CD14-positive monocyte (primary cell): ENCODE results near the gene IL3. TPM values are rescaled to one million over a fixed set of nuclear protein-coding genes. Genes with fewer than 3 reads are reported as not detected.
A peak's percentile ranks its signal among the peaks of the same experiment; 100 is the strongest.

Experiments used
- DNase-seq, 3 donors: peaks; one replicate each; pipeline ENCODE4 v3.0.0-alpha.2; 2011 to 2022
- H2AFZ ChIP-seq: 2 replicates; pipeline ENCODE4 v1.6.0; 2012; ENCODE audit warnings: mild to moderate bottlenecking, low read depth, low read length, inconsistent platforms; ENCODE audit not compliant: insufficient read depth, poor library complexity, severe bottlenecking
- H3K27ac ChIP-seq, 2 donors: 1 replicate in 1 of 2; 2 replicates in 1 of 2; pipeline ENCODE4 v1.5.1; 2012 to 2013; ENCODE audit warnings: low read length in 2 of 2, control low read depth in 1 of 2, inconsistent platforms in 1 of 2, low read depth in 1 of 2, mild to moderate bottlenecking in 1 of 2
- H3K27me3 ChIP-seq, 2 donors: one replicate each; pipeline versions ENCODE4 v1.6.0 to v1.6.1; 2011 to 2013; ENCODE audit warnings: low read length in 2 of 2; ENCODE audit not compliant: control insufficient read depth in 2 of 2, insufficient read depth in 2 of 2
- H3K36me3 ChIP-seq, 2 donors: replicated peaks in 1 of 2; 1 replicate in 1 of 2; 2 replicates in 1 of 2; pipeline versions ENCODE4 v1.5.1 to v1.6.1; 2012 to 2013; ENCODE audit warnings: low read length in 2 of 2, control low read depth in 1 of 2, inconsistent platforms in 1 of 2, mild to moderate bottlenecking in 1 of 2; ENCODE audit not compliant: insufficient read depth in 2 of 2, control insufficient read depth in 1 of 2
- H3K4me1 ChIP-seq, 2 donors: 1 replicate in 1 of 2; 2 replicates in 1 of 2; pipeline versions ENCODE4 v1.5.1 to v1.6.1; 2012 to 2013; ENCODE audit warnings: low read length in 2 of 2, control low read depth in 1 of 2, inconsistent platforms in 1 of 2, mild to moderate bottlenecking in 1 of 2, moderate library complexity in 1 of 2; ENCODE audit not compliant: insufficient read depth in 2 of 2, control insufficient read depth in 1 of 2
- H3K4me2 ChIP-seq: replicated peaks from 2 replicates; pipeline ENCODE3; 2012; ENCODE audit warnings: low read length, moderate library complexity, mild to moderate bottlenecking; ENCODE audit not compliant: poor library complexity, severe bottlenecking; ENCODE audit errors: extremely low read depth
- H3K4me3 ChIP-seq, 3 experiments: fragments of 200-600 bp in 1 of 3; sonication (generic) in 1 of 3; replicated peaks in 1 of 3; 1 replicate in 2 of 3; 2 replicates in 1 of 3; pipeline ENCODE4 v1.5.1; 2011 to 2013; ENCODE audit warnings: low read length in 3 of 3, mild to moderate bottlenecking in 3 of 3, control low read depth in 2 of 3, low read depth in 2 of 3, inconsistent platforms in 1 of 3, moderate library complexity in 1 of 3
- H3K79me2 ChIP-seq: 2 replicates; pipeline ENCODE4 v1.6.0; 2012; ENCODE audit warnings: mild to moderate bottlenecking, control low read depth, inconsistent platforms, low read length, moderate library complexity; ENCODE audit not compliant: insufficient read depth
- H3K9ac ChIP-seq: 2 replicates; pipeline ENCODE4 v1.6.0; 2017; ENCODE audit warnings: low read length, mild to moderate bottlenecking; ENCODE audit not compliant: insufficient read depth, poor library complexity, severe bottlenecking
- H3K9me3 ChIP-seq, 2 donors: replicated peaks in 1 of 2; 1 replicate in 1 of 2; 2 replicates in 1 of 2; pipeline versions ENCODE4 v1.5.1 to v1.6.1; 2012 to 2013; ENCODE audit warnings: low read length in 2 of 2, control low read depth in 1 of 2; ENCODE audit not compliant: control insufficient read depth in 1 of 2, insufficient read depth in 1 of 2
- H4K20me1 ChIP-seq: 2 replicates; pipeline ENCODE4 v1.6.0; 2012; ENCODE audit warnings: mild to moderate bottlenecking, low read length, control low read depth, moderate library complexity; ENCODE audit not compliant: insufficient read depth
- H3K27ac Mint-ChIP-seq, 7 donors: one replicate each; pipeline ENCODE4 v1.8.0; 2020; ENCODE audit warnings: mild to moderate bottlenecking in 7 of 7, mixed read lengths in 7 of 7, moderate library complexity in 6 of 7, inconsistent platforms in 2 of 7
- H3K27me3 Mint-ChIP-seq, 3 donors: one replicate each; pipeline ENCODE4 v1.8.0; 2021 to 2022; ENCODE audit warnings: low read depth in 3 of 3, mild to moderate bottlenecking in 3 of 3, mixed read lengths in 3 of 3, moderate library complexity in 3 of 3, inconsistent platforms in 1 of 3
- H3K36me3 Mint-ChIP-seq, 2 donors: one replicate each; pipeline ENCODE4 v1.8.0; 2020; ENCODE audit warnings: mixed read lengths in 2 of 2, inconsistent platforms in 1 of 2, mild to moderate bottlenecking in 1 of 2
- H3K4me1 Mint-ChIP-seq: one replicate; pipeline ENCODE4 v1.8.0; 2020; ENCODE audit warnings: mild to moderate bottlenecking, mixed read lengths
- H3K4me3 Mint-ChIP-seq, 2 donors: one replicate each; pipeline ENCODE4 v1.8.0; 2020; ENCODE audit warnings: mild to moderate bottlenecking in 2 of 2, mixed read lengths in 2 of 2, moderate library complexity in 1 of 2
- H3K9me3 Mint-ChIP-seq, 7 donors: one replicate each; pipeline ENCODE4 v1.8.0; 2020 to 2022; ENCODE audit warnings: mixed read lengths in 7 of 7, mild to moderate bottlenecking in 6 of 7, moderate library complexity in 6 of 7, inconsistent platforms in 2 of 7
- CTCF ChIP-seq: fragments of 200-600 bp; IDR thresholded peaks from one replicate; pipeline ENCODE4 v1.8.0; 2022; ENCODE audit warnings: antibody characterized with exemption, mild to moderate bottlenecking
- WGBS: methylation state at CpG from one replicate; pipeline ENCODE4 v1.1.5; 2013; ENCODE audit warnings: missing lambda C conversion rate; ENCODE audit not compliant: insufficient coverage; 5-methylcytosine and 5-hydroxymethylcytosine counted together
- intact Hi-C, 2 donors: fragments of 100-400 bp; cut with micrococcal nuclease; formaldehyde crosslinking; loops; one replicate each; pipeline versions ENCODE4 v1.15.0 to v1.15.1; 2023
- polyA plus RNA-seq, 3 donors: library from polyadenylated mRNA; depleted of rRNA in 1 of 3; unstranded in 2 of 3; stranded (reverse) in 1 of 3; fragments of 300-500 nt in 2 of 3; fragments of >200 nt in 1 of 3; fragmentation: Illumina TruSeq in 2 of 3; gene quantifications; 1 replicate in 2 of 3; 2 replicates in 1 of 3; pipeline ENCODE4 v1.2.3, GENCODE V29; 2012 to 2021

IL3 gene
- polyA plus RNA-seq, 3 donors, result not detected

- TF ChIP-seq CTCF, result no peak
- no peak overlapping the region for H3K4me3 ChIP-seq
- Mint-ChIP-seq H3K27ac (peak overlapping the region in 3 of 7 donors; percentile 82 to 93 (median 91)), H3K4me3 (peak overlapping the region in 1 of 2 donors; percentile 19), H3K36me3 (peaks cover 0 to 9% of the 10 kb centered on the region in 2 donors), H3K4me1 (peaks cover 57% of the 10 kb centered on the region), H3K27me3 (peaks cover 11 to 16% (median 15%) of the 10 kb centered on the region in 3 donors), H3K9me3 (peaks cover 0 to 2% (median 0%) of the 10 kb centered on the region in 7 donors)
- H3K9ac ChIP-seq, result no peak overlapping the region
- H3K27me3 ChIP-seq, result no peaks in the 10 kb centered on the region
- H3K36me3 ChIP-seq, result no peaks in the 10 kb centered on the region
- 79% methylated on average over 4 of the region's 5 CpGs for WGBS
- peaks cover 25 to 46% of the 10 kb centered on the region in 2 donors for H3K4me1 ChIP-seq
- H3K4me2 ChIP-seq, result no peak overlapping the region
- no peak overlapping the region for H2AFZ ChIP-seq
- no peaks in the 10 kb centered on the region for H3K79me2 ChIP-seq
- no peak for DNase-seq
- intact Hi-C loops, result loop anchor here in 1 of 2 donors (5.0 kb wide), 1 partner anchor 35 kb away; no protein-coding TSS in a partner anchor
- H3K9me3 ChIP-seq, result no peaks in the 10 kb centered on the region
- H3K27ac ChIP-seq, result no peak overlapping the region
- no peaks in the 10 kb centered on the region for H4K20me1 ChIP-seq
Measured at GRCh38 chr5:132102101-132102701, 41.7 kb downstream of the IL3 start.

GRCh38 chr5:132102944-132103331 is 42.5 kb downstream of the IL3 start:
- 58% methylated on average over 2 of the region's 3 CpGs for WGBS
- peaks cover 11 to 18% (median 14%) of the 10 kb centered on the region in 3 donors for H3K27me3 Mint-ChIP-seq
- H2AFZ ChIP-seq, result no peak overlapping the region
- no peaks in the 10 kb centered on the region for H3K27me3 ChIP-seq
- H3K9me3 ChIP-seq, result no peaks in the 10 kb centered on the region
- no peak for DNase-seq
- H4K20me1 ChIP-seq, result no peaks in the 10 kb centered on the region
- H3K4me2 ChIP-seq, result no peak overlapping the region
- H3K36me3 Mint-ChIP-seq, result peaks cover 0 to 9% of the 10 kb centered on the region in 2 donors
- H3K4me3 Mint-ChIP-seq, result no peak overlapping the region
- TF ChIP-seq CTCF, result no peak
- H3K4me3 ChIP-seq, result no peak overlapping the region
- peaks cover 55% of the 10 kb centered on the region for H3K4me1 Mint-ChIP-seq
- H3K79me2 ChIP-seq, result no peaks in the 10 kb centered on the region
- H3K36me3 ChIP-seq, result no peaks in the 10 kb centered on the region
- H3K4me1 ChIP-seq, result peaks cover 25 to 46% of the 10 kb centered on the region in 2 donors
- H3K9me3 Mint-ChIP-seq, result peaks cover 0 to 4% (median 2%) of the 10 kb centered on the region in 7 donors
- peak overlapping the region in 1 of 2 donors; percentile 57 for H3K27ac ChIP-seq
- peak overlapping the region in 6 of 7 donors; percentile 66 to 93 (median 78) for H3K27ac Mint-ChIP-seq
- no peak overlapping the region for H3K9ac ChIP-seq
- intact Hi-C loops, result loop anchor here in 1 of 2 donors (5.0 kb wide), 1 partner anchor 36 kb away; no protein-coding TSS in a partner anchor
